Hepatocyte (in vitro differentiated cells): ENCODE measurements around the gene CNKSR1.

ENCODE experiments used
- CTCF ChIP-seq: fragments of 200-600 bp; sonication (generic); IDR thresholded peaks from 2 replicates; pipeline ENCODE4 v1.5.1; 2016; ENCODE audit warnings: antibody characterized with exemption, mild to moderate bottlenecking; ENCODE audit not compliant: poor library complexity
- EZH2 ChIP-seq: fragments of 200-600 bp; sonication (generic); IDR thresholded peaks from 2 replicates; pipeline ENCODE4 v1.6.1; 2016; ENCODE audit warnings: antibody characterized with exemption, mild to moderate bottlenecking, borderline replicate concordance
- EZH2phosphoT487 ChIP-seq: fragments of 200-600 bp; sonication (generic); IDR thresholded peaks from one replicate; pipeline ENCODE4 v1.6.1; 2018; ENCODE audit warnings: antibody characterized with exemption, mild to moderate bottlenecking, low read depth, moderate library complexity; ENCODE audit not compliant: unreplicated experiment, severe bottlenecking

GRCh38 chr1:26175346-26175745, 1.9 kb upstream of the CNKSR1 start:
- TF ChIP-seq CTCF (no peak), EZH2 (no peak), EZH2phosphoT487 (no peak)
